NCI-H2107 (cell line): ENCODE data around the gene KRTAP1-1.
"Not testable (repeated sequence)": the region's sequence is repeated elsewhere in the genome, so short reads cannot be mapped to it uniquely, and the experiment has no call there.

Experiments
- DNase-seq: peaks from one replicate; lab custom pipeline; 2025; lab: John Stamatoyannopoulos, UW

Gene KRTAP1-1

GRCh38 chr17:41055130-41055529, 13.9 kb upstream of the KRTAP1-1 start, which contains the start of gene KRTAP2-2:
Gene KRTAP2-2 (minus strand): TSS chr17:41055230. CDS start chr17:41055211, 19 bp downstream.
- DNase-seq: not testable (repeated sequence)

GRCh38 chr17:41054556-41054955, 13.3 kb upstream of the KRTAP1-1 start:
- DNase-seq: not testable (repeated sequence)

GRCh38 chr17:41054025-41054424, 12.8 kb upstream of the KRTAP1-1 start:
- no peak for DNase-seq

GRCh38 chr17:41052566-41052965, 11.3 kb upstream of the KRTAP1-1 start:
- DNase-seq: no peak

GRCh38 chr17:41049110-41049509, 7.9 kb upstream of the KRTAP1-1 start:
- no peak for DNase-seq

- no peak for DNase-seq
These were observed 7.2 kb upstream of the KRTAP1-1 start for GRCh38 chr17:41048441-41048840.

- not testable (repeated sequence) for DNase-seq
These were observed 5.7 kb upstream of the KRTAP1-1 start, which contains the start of gene KRTAP2-1 for GRCh38 chr17:41046735-41047465. Gene KRTAP2-1 (minus strand): TSS chr17:41047316. CDS start chr17:41047267, 49 bp downstream.

- DNase-seq: no peak
These were observed 1.7 kb upstream of the KRTAP1-1 start for GRCh38 chr17:41042953-41043352.

- no peak for DNase-seq
These were observed 3.3 kb downstream of the KRTAP1-1 start for GRCh38 chr17:41037853-41038350.

GRCh38 chr17:41034346-41034935, 6.8 kb downstream of the KRTAP1-1 start, which contains the start of gene KRTAP1-3:
Gene KRTAP1-3 (minus strand): TSS chr17:41034874. CDS start chr17:41034821, 53 bp downstream.
- not testable (repeated sequence) for DNase-seq

GRCh38 chr17:41029633-41030245, 11.5 kb downstream of the KRTAP1-1 start, which contains the start of gene KRTAP1-4:
Gene KRTAP1-4 (minus strand): TSS chr17:41030195. CDS start chr17:41030078, 117 bp downstream.
- DNase-seq: no peak

- DNase-seq: no peak
These were observed 14.4 kb downstream of the KRTAP1-1 start, which contains the start of gene KRTAP1-5 for GRCh38 chr17:41026715-41027471. Gene KRTAP1-5 (minus strand): TSS chr17:41027208. CDS start chr17:41027155, 53 bp downstream.

- DNase-seq: no peak
These were observed 16.6 kb downstream of the KRTAP1-1 start for GRCh38 chr17:41024697-41025096.

GRCh38 chr17:41020336-41020735, 20.9 kb downstream of the KRTAP1-1 start:
- no peak for DNase-seq

- no peak for DNase-seq
These were observed 21.8 kb downstream of the KRTAP1-1 start for GRCh38 chr17:41019415-41019814.

- no peak for DNase-seq
These were observed 22.7 kb downstream of the KRTAP1-1 start for GRCh38 chr17:41018541-41018940.

GRCh38 chr17:41016578-41017215, 24.6 kb downstream of the KRTAP1-1 start:
- no peak for DNase-seq

- DNase-seq: no peak
These were observed 25.8 kb downstream of the KRTAP1-1 start for GRCh38 chr17:41015454-41015853.

GRCh38 chr17:41013606-41014005, 27.6 kb downstream of the KRTAP1-1 start:
- DNase-seq: peak; percentile 81

GRCh38 chr17:41013181-41013580, 28.1 kb downstream of the KRTAP1-1 start:
- no peak for DNase-seq
